SU-DHL-6 (cell line): ENCODE measurements around the gene ADAD2.
"Not testable (repeated sequence)": the region's sequence is repeated elsewhere in the genome, so short reads cannot be mapped to it uniquely, and the experiment has no call there.

ENCODE experiments used
- H2AFZ ChIP-seq: fragments of 200-600 bp; sonication (generic); 2 replicates; pipeline ENCODE4 v1.6.1; 2014; ENCODE audit warnings: low read depth, mild to moderate bottlenecking, moderate library complexity, mixed read lengths, antibody characterized with exemption, low read length; ENCODE audit not compliant: severe bottlenecking
- H3F3A ChIP-seq: fragments of 200-600 bp; shearing (Covaris generic); 2 replicates; pipeline ENCODE4 v1.6.0; 2016; ENCODE audit warnings: antibody characterized with exemption, mild to moderate bottlenecking; ENCODE audit not compliant: insufficient read depth
- H3K27ac ChIP-seq: fragments of 200-600 bp; sonication (generic); 2 replicates; pipeline ENCODE4 v1.5.1; 2016; ENCODE audit warnings: low read depth, mild to moderate bottlenecking, low read length, moderate library complexity, mixed read lengths
- H3K27me3 ChIP-seq: fragments of 200-600 bp; sonication (generic), shearing (Covaris generic); 2 replicates; pipeline ENCODE4 v1.6.0; 2014; ENCODE audit warnings: mild to moderate bottlenecking, low read length
- H3K36me3 ChIP-seq: fragments of 200-600 bp; sonication (generic); 2 replicates; pipeline ENCODE4 v1.6.1; 2014; ENCODE audit warnings: mild to moderate bottlenecking, low read length, mixed read lengths
- H3K4me2 ChIP-seq: fragments of 300-600, 200-600 bp; shearing (Covaris generic), sonication (generic); 2 replicates; pipeline ENCODE4 v1.6.0; 2014; ENCODE audit warnings: low read length, low read depth, mild to moderate bottlenecking; ENCODE audit not compliant: poor library complexity, severe bottlenecking
- H3K4me3 ChIP-seq: fragments of 200-600 bp; sonication (generic); 2 replicates; pipeline ENCODE4 v1.5.1; 2014; ENCODE audit warnings: antibody characterized with exemption, low read length, mild to moderate bottlenecking, mixed read lengths; ENCODE audit not compliant: insufficient read depth, poor library complexity, severe bottlenecking
- H3K79me2 ChIP-seq: fragments of 200-600 bp; sonication (generic); 2 replicates; pipeline ENCODE4 v1.6.1; 2014; ENCODE audit warnings: mild to moderate bottlenecking, low read length, moderate library complexity; ENCODE audit not compliant: insufficient read depth
- H3K9ac ChIP-seq: fragments of 200-600 bp; sonication (generic); 2 replicates; pipeline ENCODE4 v1.7.0; 2014; ENCODE audit warnings: mild to moderate bottlenecking, low read length
- H3K9me2 ChIP-seq: fragments of 200-600 bp; sonication (generic); replicated peaks from 2 replicates; pipeline ENCODE4 v1.6.1; 2014; ENCODE audit warnings: low read length; ENCODE audit not compliant: insufficient read depth
- H3K9me3 ChIP-seq: fragments of 200-600 bp; sonication (generic); 2 replicates; pipeline ENCODE4 v1.6.1; 2014; ENCODE audit warnings: low read length, mixed read lengths; ENCODE audit not compliant: insufficient read depth
- H4K20me1 ChIP-seq: fragments of 200-600 bp; sonication (generic); 2 replicates; pipeline ENCODE4 v1.6.1; 2014; ENCODE audit warnings: low read depth, mild to moderate bottlenecking, antibody characterized with exemption, low read length, moderate library complexity, mixed read lengths
- CTCF ChIP-seq: fragments of 200-600 bp; sonication (generic); IDR thresholded peaks from one replicate; pipeline ENCODE4 v1.5.1; 2017; ENCODE audit warnings: antibody characterized with exemption, mild to moderate bottlenecking, low read length, moderate library complexity; ENCODE audit not compliant: insufficient read depth, poor library complexity, severe bottlenecking
- EZH2phosphoT487 ChIP-seq: fragments of 200-600 bp; sonication (generic), shearing (Covaris generic); conservative IDR thresholded peaks from 2 replicates; pipeline ENCODE4 v1.6.1; 2018; ENCODE audit warnings: mild to moderate bottlenecking, antibody characterized with exemption, low read length, moderate library complexity, mixed read lengths

Gene ADAD2

GRCh38 chr16:84215531-84215930, 24.6 kb downstream of the ADAD2 start:
- Histone ChIP-seq H3K9ac (no peak overlapping the region), H3F3A (no peaks in the 10 kb centered on the region), H3K27me3 (no peaks in the 10 kb centered on the region), H3K79me2 (no peaks in the 10 kb centered on the region), H3K27ac (no peak overlapping the region), H2AFZ (no peak overlapping the region), H3K9me2 (no peaks in the 10 kb centered on the region), H3K4me3 (no peak overlapping the region), H4K20me1 (no peaks in the 10 kb centered on the region), H3K4me2 (no peak overlapping the region), H3K9me3 (no peaks in the 10 kb centered on the region), H3K36me3 (no peaks in the 10 kb centered on the region)
- TF ChIP-seq EZH2phosphoT487: no peak
- no peak for TF ChIP-seq CTCF

GRCh38 chr16:84216144-84216543, 25.2 kb downstream of the ADAD2 start:
- H3K27me3 ChIP-seq, H3F3A ChIP-seq, H3K79me2 ChIP-seq, H3K27ac ChIP-seq, H3K4me2 ChIP-seq, H3K4me3 ChIP-seq, H3K9me3 ChIP-seq, H2AFZ ChIP-seq, H4K20me1 ChIP-seq, H3K36me3 ChIP-seq, H3K9ac ChIP-seq, H3K9me2 ChIP-seq: not testable (repeated sequence)

DNA sequence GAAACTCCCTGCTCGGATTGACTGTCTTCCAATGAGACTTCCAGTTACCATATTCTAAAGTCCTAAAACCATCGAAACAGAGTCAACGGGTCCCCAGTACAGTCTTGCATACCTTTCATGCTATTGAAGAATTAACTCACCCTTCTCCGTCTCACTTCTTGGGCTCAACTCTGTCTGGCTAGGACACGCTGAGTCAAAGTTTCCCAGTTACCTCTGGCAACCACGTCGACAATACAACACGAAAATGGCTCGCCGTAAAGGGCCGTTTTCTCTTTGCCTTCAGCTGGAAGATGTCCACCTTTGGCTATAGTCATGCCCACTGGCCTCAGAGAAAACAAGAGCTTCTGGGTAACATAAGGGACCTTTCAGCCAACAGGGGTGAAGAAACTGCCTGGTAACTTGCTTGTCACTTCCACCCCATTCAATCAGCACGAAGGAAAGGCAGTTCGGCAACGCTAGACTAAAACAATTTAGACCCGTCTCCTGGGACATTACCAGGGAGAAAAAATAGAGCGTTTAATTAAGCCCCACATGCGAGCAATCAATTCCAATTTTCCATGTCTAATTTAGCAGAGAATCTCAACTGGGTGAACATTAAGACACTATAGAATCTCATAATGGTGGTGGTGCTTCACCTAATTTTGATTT, 27.3 kb downstream of the ADAD2 start:
- Histone ChIP-seq H3F3A (no peaks in the 10 kb centered on the region), H3K9ac (no peak overlapping the region), H2AFZ (no peak overlapping the region), H4K20me1 (no peaks in the 10 kb centered on the region), H3K9me2 (no peaks in the 10 kb centered on the region), H3K27me3 (no peaks in the 10 kb centered on the region), H3K36me3 (no peaks in the 10 kb centered on the region), H3K9me3 (no peaks in the 10 kb centered on the region), H3K4me3 (no peak overlapping the region), H3K4me2 (no peak overlapping the region), H3K79me2 (no peaks in the 10 kb centered on the region), H3K27ac (no peak overlapping the region)
- TF ChIP-seq EZH2phosphoT487: no peak
- no peak for TF ChIP-seq CTCF

GRCh38 chr16:84218956-84219355, 28.0 kb downstream of the ADAD2 start:
- H4K20me1 ChIP-seq: no peaks in the 10 kb centered on the region
- H3K9me3 ChIP-seq: no peaks in the 10 kb centered on the region
- H3K27me3 ChIP-seq: no peaks in the 10 kb centered on the region
- H3K4me2 ChIP-seq: no peak overlapping the region
- no peak overlapping the region for H2AFZ ChIP-seq
- H3F3A ChIP-seq: no peaks in the 10 kb centered on the region
- H3K9me2 ChIP-seq: no peaks in the 10 kb centered on the region
- no peak overlapping the region for H3K9ac ChIP-seq
- H3K36me3 ChIP-seq: no peaks in the 10 kb centered on the region
- no peaks in the 10 kb centered on the region for H3K79me2 ChIP-seq
- no peak overlapping the region for H3K27ac ChIP-seq
- no peak overlapping the region for H3K4me3 ChIP-seq
- TF ChIP-seq CTCF (no peak), EZH2phosphoT487 (no peak)
